ENCODE data around the gene SFTPB. TPM values are rescaled to one million over a fixed set of nuclear protein-coding genes. Genes with fewer than 3 reads are reported as not detected.

SFTPB gene
- polyA plus RNA-seq, 1 donor from 2014 or later, result not detected

DNA sequence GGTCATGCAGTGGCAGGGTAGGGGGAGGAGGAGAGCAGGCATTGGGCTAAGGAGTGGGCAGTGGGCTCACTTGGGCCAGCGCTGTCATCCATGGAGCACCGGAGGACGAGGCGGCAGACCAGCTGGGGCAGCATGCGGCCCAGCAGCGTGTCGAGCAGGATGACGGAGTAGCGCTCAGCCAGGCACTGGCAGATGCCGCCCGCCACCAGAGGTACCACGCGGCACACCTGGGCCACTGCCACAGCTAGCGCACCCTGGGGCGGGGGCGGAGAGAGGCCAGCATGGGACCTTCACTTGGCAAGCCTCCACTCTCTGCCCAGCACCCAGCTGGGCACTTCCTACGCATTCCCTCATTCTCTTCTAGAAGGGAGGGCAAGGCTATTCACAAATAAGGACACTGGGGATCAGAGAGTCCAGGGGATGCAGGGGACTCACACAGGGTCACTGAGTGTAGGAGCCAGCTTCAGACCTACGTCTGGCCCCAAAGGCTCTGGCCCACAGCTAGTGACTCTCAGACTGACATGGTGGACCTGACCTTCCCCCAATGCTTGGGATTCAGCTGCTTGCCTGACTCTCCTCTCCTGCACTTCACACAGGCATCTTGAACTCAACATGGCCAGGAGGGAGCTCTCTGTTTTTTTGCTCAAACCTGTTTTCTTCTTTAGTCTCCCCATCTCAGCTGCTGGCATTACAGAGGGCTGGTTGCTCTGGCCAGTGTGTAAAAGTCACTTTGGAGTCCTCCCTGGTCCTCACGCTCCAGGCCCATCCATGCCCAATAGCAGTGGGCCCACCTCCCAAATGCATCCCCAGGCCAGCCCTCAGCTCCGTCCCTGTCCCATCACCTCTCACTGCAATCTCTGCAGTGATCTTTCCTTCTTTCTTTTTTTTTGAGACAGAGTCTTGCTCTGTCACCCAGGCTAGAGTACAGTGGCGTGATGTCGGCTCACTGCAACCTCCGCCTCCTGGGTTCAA lies 4.1 kb downstream of the SFTPB start:
- Histone ChIP-seq H3K27ac (ENCODE audit: low read length) (no peak overlapping the region), H3K9me3 (ENCODE audit: low read length) (no peaks in the 10 kb centered on the region), H3F3A (ENCODE audit: insufficient read depth, low read length, poor library complexity, severe bottlenecking) (no peaks in the 10 kb centered on the region), H4K20me1 (ENCODE audit: insufficient read depth) (no peaks in the 10 kb centered on the region), H3K27me3 (ENCODE audit: insufficient read depth, low read depth, low read length) (no peaks in the 10 kb centered on the region), H3K4me3 (ENCODE audit: low read length) (no peak overlapping the region), H2AFZ (ENCODE audit: low read depth, low read length) (no peak overlapping the region), H3K9ac (ENCODE audit: low read length) (no peak overlapping the region), H3K79me2 (replicated peaks; ENCODE audit: insufficient read depth, low read length) (no peaks in the 10 kb centered on the region), H3K9me2 (ENCODE audit: insufficient read depth, low read length) (no peaks in the 10 kb centered on the region), H3K36me3 (ENCODE audit: insufficient read depth, low read length) (no peaks in the 10 kb centered on the region), H3K4me2 (ENCODE audit: low read length) (no peak overlapping the region)
- TF ChIP-seq EZH2 (IDR thresholded peaks at IDR 0.05; ENCODE audit: borderline replicate concordance, insufficient read depth, low read length, poor library complexity, severe bottlenecking) (no peak), RAD21 (conservative IDR thresholded peaks at IDR 0.05) (no peak)

DNA sequence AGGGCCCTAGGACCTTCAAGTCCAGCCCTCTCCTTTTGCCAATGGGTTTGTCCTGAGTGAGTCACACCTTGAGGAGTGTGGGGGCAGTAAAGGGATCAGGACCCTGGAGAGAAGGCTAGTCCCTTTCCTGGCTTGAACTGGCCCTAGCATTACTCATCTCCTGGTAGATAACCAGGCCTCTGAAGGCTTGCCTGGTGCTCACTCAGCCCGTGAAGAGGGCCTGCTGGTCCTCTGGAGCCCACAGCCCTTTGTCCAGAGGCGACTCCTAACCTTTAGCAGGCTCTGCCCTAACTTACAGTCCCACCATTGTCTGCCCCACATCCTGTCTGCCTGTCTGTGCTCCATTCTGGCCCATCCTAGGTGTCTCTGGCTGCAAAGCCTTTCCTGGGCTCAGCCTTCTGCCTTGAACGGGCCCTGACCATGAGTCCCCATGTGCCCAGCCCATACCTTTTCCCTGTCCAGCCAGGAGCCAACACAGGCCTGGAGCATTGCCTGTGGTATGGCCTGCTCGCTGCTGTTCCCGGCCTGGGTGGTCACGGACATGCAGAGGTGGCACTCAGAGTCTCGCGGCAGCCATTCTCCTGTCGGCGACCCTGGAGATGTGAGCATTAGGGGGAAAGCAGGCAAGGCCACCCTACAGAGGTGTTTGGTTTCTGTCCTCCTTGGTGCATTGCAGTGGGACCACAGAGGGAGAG lies 5.0 kb downstream of the SFTPB start:
- no peaks in the 10 kb centered on the region for H3K36me3 ChIP-seq (ENCODE audit: insufficient read depth, low read length)
- H3K9me2 ChIP-seq (ENCODE audit: insufficient read depth, low read length), result no peaks in the 10 kb centered on the region
- no peak overlapping the region for H3K4me2 ChIP-seq (ENCODE audit: low read length)
- H3K27ac ChIP-seq (ENCODE audit: low read length), result no peak overlapping the region
- no peaks in the 10 kb centered on the region for H3K27me3 ChIP-seq (ENCODE audit: insufficient read depth, low read depth, low read length)
- no peak overlapping the region for H2AFZ ChIP-seq (ENCODE audit: low read depth, low read length)
- H3K79me2 ChIP-seq (replicated peaks; ENCODE audit: insufficient read depth, low read length), result no peaks in the 10 kb centered on the region
- no peaks in the 10 kb centered on the region for H3F3A ChIP-seq (ENCODE audit: insufficient read depth, low read length, poor library complexity, severe bottlenecking)
- no peak overlapping the region for H3K9ac ChIP-seq (ENCODE audit: low read length)
- H4K20me1 ChIP-seq (ENCODE audit: insufficient read depth), result no peaks in the 10 kb centered on the region
- TF ChIP-seq MXI1 (conservative IDR thresholded peaks at IDR 0.05; ENCODE audit: poor library complexity, severe bottlenecking) (no peak), RAD21 (conservative IDR thresholded peaks at IDR 0.05) (no peak)
- no peaks in the 10 kb centered on the region for H3K9me3 ChIP-seq (ENCODE audit: low read length)
- no peak overlapping the region for H3K4me3 ChIP-seq (ENCODE audit: low read length)

DNA sequence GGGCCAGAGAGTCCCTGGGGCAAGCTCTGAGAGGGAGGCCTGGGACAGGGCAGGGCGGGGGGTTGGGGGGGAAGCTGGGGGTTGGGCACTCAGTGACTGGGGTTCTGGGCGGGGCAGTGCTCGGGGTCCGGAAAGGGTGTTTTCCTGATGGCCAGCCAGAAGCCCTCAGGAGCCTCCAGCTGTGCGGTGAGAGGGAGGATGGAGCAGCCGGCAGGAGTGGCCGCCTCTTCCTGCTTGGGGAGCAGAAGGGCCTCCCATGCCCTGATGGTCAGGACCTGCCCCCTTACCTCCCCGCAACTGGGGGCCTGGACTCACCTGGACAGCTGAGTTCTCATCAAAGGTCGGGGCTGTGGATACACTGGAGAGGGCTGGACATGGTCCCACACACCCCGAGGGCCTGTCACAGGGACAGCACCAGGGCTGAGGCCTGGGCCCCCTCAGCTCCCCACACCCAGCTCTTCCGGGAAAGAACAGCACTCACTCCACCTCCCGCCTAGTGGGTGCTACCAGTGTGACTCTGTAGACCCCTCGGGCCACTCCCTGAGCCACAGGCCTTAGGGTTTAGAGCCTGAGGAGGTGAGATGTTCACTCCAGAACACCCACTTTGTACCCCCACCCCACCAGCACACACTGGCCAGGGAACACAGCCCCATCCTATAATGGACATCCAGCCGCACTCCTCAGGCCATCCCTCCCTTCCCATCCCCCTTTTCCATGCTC lies 6.7 kb downstream of the SFTPB start:
- no peaks in the 10 kb centered on the region for H3K27me3 ChIP-seq (ENCODE audit: insufficient read depth, low read depth, low read length)

More for the DNA sequence above, 6.7 kb downstream of the SFTPB start:
- no peaks in the 10 kb centered on the region for H4K20me1 ChIP-seq (ENCODE audit: insufficient read depth)
- H2AFZ ChIP-seq (ENCODE audit: low read depth, low read length), result no peak overlapping the region
- H3K4me2 ChIP-seq (ENCODE audit: low read length), result no peak overlapping the region
- no peaks in the 10 kb centered on the region for H3K9me2 ChIP-seq (ENCODE audit: insufficient read depth, low read length)
- no peaks in the 10 kb centered on the region for H3K9me3 ChIP-seq (ENCODE audit: low read length)
- TF ChIP-seq EZH2 (IDR thresholded peaks at IDR 0.05; ENCODE audit: borderline replicate concordance, insufficient read depth, low read length, poor library complexity, severe bottlenecking) (no peak), POLR2AphosphoS5 (IDR thresholded peaks at IDR 0.05) (no peak), TAF1 (IDR thresholded peaks at IDR 0.05; ENCODE audit: low read depth) (no peak), EP300 (conservative IDR thresholded peaks at IDR 0.05; ENCODE audit: poor library complexity, severe bottlenecking) (no peak), RAD21 (conservative IDR thresholded peaks at IDR 0.05) (no peak), SMC3 (conservative IDR thresholded peaks at IDR 0.05; ENCODE audit: poor library complexity) (no peak)
- TF ChIP-seq, protein P1, sequence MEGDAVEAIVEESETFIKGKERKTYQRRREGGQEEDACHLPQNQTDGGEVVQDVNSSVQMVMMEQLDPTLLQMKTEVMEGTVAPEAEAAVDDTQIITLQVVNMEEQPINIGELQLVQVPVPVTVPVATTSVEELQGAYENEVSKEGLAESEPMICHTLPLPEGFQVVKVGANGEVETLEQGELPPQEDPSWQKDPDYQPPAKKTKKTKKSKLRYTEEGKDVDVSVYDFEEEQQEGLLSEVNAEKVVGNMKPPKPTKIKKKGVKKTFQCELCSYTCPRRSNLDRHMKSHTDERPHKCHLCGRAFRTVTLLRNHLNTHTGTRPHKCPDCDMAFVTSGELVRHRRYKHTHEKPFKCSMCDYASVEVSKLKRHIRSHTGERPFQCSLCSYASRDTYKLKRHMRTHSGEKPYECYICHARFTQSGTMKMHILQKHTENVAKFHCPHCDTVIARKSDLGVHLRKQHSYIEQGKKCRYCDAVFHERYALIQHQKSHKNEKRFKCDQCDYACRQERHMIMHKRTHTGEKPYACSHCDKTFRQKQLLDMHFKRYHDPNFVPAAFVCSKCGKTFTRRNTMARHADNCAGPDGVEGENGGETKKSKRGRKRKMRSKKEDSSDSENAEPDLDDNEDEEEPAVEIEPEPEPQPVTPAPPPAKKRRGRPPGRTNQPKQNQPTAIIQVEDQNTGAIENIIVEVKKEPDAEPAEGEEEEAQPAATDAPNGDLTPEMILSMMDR (IDR thresholded peaks at IDR 0.05; ENCODE audit: poor library complexity, severe bottlenecking), result no peak
- TF ChIP-seq, protein P2, sequence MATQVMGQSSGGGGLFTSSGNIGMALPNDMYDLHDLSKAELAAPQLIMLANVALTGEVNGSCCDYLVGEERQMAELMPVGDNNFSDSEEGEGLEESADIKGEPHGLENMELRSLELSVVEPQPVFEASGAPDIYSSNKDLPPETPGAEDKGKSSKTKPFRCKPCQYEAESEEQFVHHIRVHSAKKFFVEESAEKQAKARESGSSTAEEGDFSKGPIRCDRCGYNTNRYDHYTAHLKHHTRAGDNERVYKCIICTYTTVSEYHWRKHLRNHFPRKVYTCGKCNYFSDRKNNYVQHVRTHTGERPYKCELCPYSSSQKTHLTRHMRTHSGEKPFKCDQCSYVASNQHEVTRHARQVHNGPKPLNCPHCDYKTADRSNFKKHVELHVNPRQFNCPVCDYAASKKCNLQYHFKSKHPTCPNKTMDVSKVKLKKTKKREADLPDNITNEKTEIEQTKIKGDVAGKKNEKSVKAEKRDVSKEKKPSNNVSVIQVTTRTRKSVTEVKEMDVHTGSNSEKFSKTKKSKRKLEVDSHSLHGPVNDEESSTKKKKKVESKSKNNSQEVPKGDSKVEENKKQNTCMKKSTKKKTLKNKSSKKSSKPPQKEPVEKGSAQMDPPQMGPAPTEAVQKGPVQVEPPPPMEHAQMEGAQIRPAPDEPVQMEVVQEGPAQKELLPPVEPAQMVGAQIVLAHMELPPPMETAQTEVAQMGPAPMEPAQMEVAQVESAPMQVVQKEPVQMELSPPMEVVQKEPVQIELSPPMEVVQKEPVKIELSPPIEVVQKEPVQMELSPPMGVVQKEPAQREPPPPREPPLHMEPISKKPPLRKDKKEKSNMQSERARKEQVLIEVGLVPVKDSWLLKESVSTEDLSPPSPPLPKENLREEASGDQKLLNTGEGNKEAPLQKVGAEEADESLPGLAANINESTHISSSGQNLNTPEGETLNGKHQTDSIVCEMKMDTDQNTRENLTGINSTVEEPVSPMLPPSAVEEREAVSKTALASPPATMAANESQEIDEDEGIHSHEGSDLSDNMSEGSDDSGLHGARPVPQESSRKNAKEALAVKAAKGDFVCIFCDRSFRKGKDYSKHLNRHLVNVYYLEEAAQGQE (IDR thresholded peaks at IDR 0.05; ENCODE audit: borderline replicate concordance), result no peak
- no peak overlapping the region for H3K27ac ChIP-seq (ENCODE audit: low read length)
- no peaks in the 10 kb centered on the region for H3F3A ChIP-seq (ENCODE audit: insufficient read depth, low read length, poor library complexity, severe bottlenecking)
- no peak overlapping the region for H3K4me3 ChIP-seq (ENCODE audit: low read length)
- no peaks in the 10 kb centered on the region for H3K36me3 ChIP-seq (ENCODE audit: insufficient read depth, low read length)
- no peak overlapping the region for H3K9ac ChIP-seq (ENCODE audit: low read length)
- no peaks in the 10 kb centered on the region for H3K79me2 ChIP-seq (replicated peaks; ENCODE audit: insufficient read depth, low read length)
